K562 (cell line): ENCODE data around the gene ZFAND6. TPM values are rescaled to one million over a fixed set of nuclear protein-coding genes. Genes with fewer than 3 reads are reported as not detected.

ENCODE experiments used
- L3MBTL2 ChIP-seq: fragments of 450-650 bp; IDR thresholded peaks from 2 replicates; pipeline ENCODE4 v1.6.1; 2016; ENCODE audit warnings: mild to moderate bottlenecking, moderate library complexity
- NRF1 ChIP-seq, 2 experiments: fragments of 450-650 bp; IDR thresholded peaks in 1 of 2; conservative IDR thresholded peaks in 1 of 2; 2 replicates each; pipeline ENCODE4 v1.6.1; 2014; ENCODE audit warnings: mild to moderate bottlenecking in 2 of 2
- POLR3A ChIP-seq: IDR thresholded peaks from 2 replicates; pipeline ENCODE4 v1.6.1; 2011; ENCODE audit warnings: borderline replicate concordance, mild to moderate bottlenecking, moderate library complexity; ENCODE audit not compliant: insufficient read length, insufficient read depth; ENCODE audit errors: extremely low read depth
- TAL1 ChIP-seq: fragments of 450-650 bp; IDR thresholded peaks from 2 replicates; pipeline ENCODE4 v1.6.1; 2016; ENCODE audit warnings: mild to moderate bottlenecking
- TCFL5 ChIP-seq: fragments of 250-450 bp; sonication (Bioruptor Pico); conservative IDR thresholded peaks from 2 replicates; pipeline ENCODE4 v1.6.1; 2021; ENCODE audit warnings: mild to moderate bottlenecking, moderate library complexity, matching md5 sums
- TEAD4 ChIP-seq, 2 experiments: sonication (generic) in 1 of 2; formaldehyde crosslinking in 1 of 2; IDR thresholded peaks; 2 replicates each; pipeline versions ENCODE4 v1.6.1 to v1.8.0; 2012 to 2022; ENCODE audit warnings: borderline replicate concordance in 1 of 2, inconsistent platforms in 1 of 2, low read length in 1 of 2, mild to moderate bottlenecking in 1 of 2, missing genetic modification reagents in 1 of 2
- ZNF140 ChIP-seq: fragments of 250-450 bp; sonication (Bioruptor Pico); IDR thresholded peaks from 2 replicates; pipeline ENCODE4 v1.8.0; 2021; ENCODE audit warnings: moderate library complexity, mild to moderate bottlenecking, inconsistent platforms
- ZNF644 ChIP-seq: fragments of 200-800 bp; sonication (Bioruptor generic); IDR thresholded peaks from 2 replicates; pipeline ENCODE4 v1.6.1; 2016; ENCODE audit warnings: low read depth, missing genetic modification characterization, missing compliant biosample characterization
- ZNF785 ChIP-seq: fragments of 250-450 bp; sonication (Bioruptor Pico); IDR thresholded peaks from 2 replicates; pipeline ENCODE4 v1.4.0; 2020; ENCODE audit warnings: mild to moderate bottlenecking
- polyA plus RNA-seq, 8 experiments: library from polyadenylated mRNA; depleted of rRNA in 4 of 8; stranded (reverse) in 5 of 8; unstranded in 3 of 8; fragments of >200 nt; fragmentation: Nextera tagmentation in 2 of 8; fragmentation: Illumina TruSeq in 1 of 8; extraction: Ambion mirVana in 2 of 8; extraction: Trizol in 1 of 8; gene quantifications; 2 replicates each; pipeline versions ENCODE4 v1.2.1 to v1.2.3, GENCODE V29; 2011 to 2014; ENCODE audit warnings: inconsistent platforms in 1 of 8, missing spikeins in 1 of 8
- total RNA-seq, 7 experiments: library from RNA; depleted of rRNA in 6 of 7; stranded (reverse); fragments of >200 nt in 6 of 7; fragmentation: Illumina TruSeq in 2 of 7; extraction: Trizol in 2 of 7; gene quantifications; 2 replicates each; pipeline versions ENCODE4 v1.2.1 to v1.2.3, GENCODE V29; 2011 to 2021; ENCODE audit warnings: low replicate concordance in 1 of 7
- TF ChIP-seq, protein P1 (sequence below): fragments of 450-650 bp; IDR thresholded peaks from 2 replicates; pipeline ENCODE4 v1.6.1; 2016; ENCODE audit warnings: borderline replicate concordance
- TF ChIP-seq, protein P2 (sequence below): fragments of 150-350 bp; IDR thresholded peaks from 2 replicates; pipeline ENCODE4 v1.6.1; 2014; ENCODE audit warnings: low read depth, mild to moderate bottlenecking, low read length, borderline replicate concordance
- TF ChIP-seq, protein P3 (sequence below): fragments of 450-650 bp; formaldehyde crosslinking; IDR thresholded peaks from 2 replicates; pipeline ENCODE4 v1.4.0; 2020; ENCODE audit warnings: mild to moderate bottlenecking
- TF ChIP-seq, protein P4 (sequence below): fragments of 450-650 bp; IDR thresholded peaks from 2 replicates; pipeline ENCODE4 v1.6.1; 2018; ENCODE audit warnings: mild to moderate bottlenecking, low read depth; ENCODE audit not compliant: partially characterized antibody
- TF ChIP-seq, protein P5 (sequence below), 2 experiments: fragments of 450-650 bp; conservative IDR thresholded peaks; 2 replicates each; pipeline ENCODE4 v1.6.1; 2017; ENCODE audit warnings: mild to moderate bottlenecking in 2 of 2, moderate library complexity in 2 of 2

ZFAND6 gene
- total and polyA plus RNA-seq, 9 of the 15 experiments (the other 6 are each of a cell fraction or from before 2014, with no cell fraction given), result 53.9 to 206 (median 88.9) TPM

DNA sequence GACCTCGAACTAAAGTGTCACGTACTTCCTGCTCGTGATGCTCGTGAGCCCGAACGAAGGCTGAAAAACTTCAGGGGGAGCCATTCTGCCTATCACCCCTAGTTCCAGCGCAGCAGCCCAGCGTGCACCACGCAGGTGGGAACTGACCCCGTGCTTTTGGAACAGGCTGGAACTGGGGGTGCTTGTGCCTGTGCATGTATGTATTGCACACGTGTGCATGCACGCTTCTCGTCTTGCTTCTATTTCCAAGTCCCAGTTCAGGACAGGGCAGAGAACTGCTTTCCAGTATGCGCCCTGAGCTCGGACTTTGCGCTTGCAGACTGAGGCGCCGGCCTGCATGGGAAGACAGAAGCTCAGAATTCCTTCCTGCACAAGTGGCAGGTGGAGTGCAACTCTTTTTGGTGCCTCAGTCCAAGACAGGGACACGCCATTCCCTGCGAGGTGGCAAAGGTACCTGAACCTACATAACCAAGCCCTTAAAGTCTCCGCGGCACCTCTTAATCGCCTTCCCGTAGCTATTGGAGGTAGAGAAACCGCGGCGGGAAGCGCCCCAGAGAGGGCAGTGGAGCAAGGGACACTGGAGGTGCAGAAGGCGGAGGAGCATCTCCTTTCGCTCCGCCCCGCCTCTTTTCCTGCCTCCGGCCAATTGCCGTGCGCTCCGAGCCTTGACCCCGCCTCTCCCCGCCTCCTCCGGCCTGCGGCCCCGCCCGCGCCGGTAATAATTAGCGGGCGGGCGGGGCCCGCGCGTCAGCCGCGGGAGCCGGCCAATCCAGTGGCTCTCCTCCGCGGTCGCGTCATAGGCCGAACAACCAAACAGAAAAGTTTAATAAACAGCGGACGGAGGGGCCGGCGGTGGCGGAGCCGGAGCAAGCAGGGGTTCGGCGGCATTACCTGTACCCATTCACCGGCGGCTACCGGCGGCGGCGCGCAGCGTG lies at the start of gene ZFAND6 (continued):
- TF ChIP-seq, protein P1, sequence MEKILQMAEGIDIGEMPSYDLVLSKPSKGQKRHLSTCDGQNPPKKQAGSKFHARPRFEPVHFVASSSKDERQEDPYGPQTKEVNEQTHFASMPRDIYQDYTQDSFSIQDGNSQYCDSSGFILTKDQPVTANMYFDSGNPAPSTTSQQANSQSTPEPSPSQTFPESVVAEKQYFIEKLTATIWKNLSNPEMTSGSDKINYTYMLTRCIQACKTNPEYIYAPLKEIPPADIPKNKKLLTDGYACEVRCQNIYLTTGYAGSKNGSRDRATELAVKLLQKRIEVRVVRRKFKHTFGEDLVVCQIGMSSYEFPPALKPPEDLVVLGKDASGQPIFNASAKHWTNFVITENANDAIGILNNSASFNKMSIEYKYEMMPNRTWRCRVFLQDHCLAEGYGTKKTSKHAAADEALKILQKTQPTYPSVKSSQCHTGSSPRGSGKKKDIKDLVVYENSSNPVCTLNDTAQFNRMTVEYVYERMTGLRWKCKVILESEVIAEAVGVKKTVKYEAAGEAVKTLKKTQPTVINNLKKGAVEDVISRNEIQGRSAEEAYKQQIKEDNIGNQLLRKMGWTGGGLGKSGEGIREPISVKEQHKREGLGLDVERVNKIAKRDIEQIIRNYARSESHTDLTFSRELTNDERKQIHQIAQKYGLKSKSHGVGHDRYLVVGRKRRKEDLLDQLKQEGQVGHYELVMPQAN, result no peak
- TF ChIP-seq ZNF140 (CRISPR knock-in tag) (no peak), POLR3A (no peak), TAL1 (no peak), L3MBTL2 (peak; percentile 63), TEAD4 (IDR thresholded peaks at IDR 0.05; ENCODE audit: low read length) (no peak), TEAD4 (CRISPR knock-in tag; IDR thresholded peaks at IDR 0.05; ENCODE audit: borderline replicate concordance) (no peak), ZNF644 (tag) (no peak), NRF1 (conservative IDR thresholded peaks at IDR 0.05 in 1 of 2, IDR thresholded peaks at IDR 0.05 in 1 of 2) (peak; percentile 86 to 87), TCFL5 (CRISPR knock-in tag) (no peak), ZNF785 (CRISPR knock-in tag) (no peak)
- TF ChIP-seq, protein P2, sequence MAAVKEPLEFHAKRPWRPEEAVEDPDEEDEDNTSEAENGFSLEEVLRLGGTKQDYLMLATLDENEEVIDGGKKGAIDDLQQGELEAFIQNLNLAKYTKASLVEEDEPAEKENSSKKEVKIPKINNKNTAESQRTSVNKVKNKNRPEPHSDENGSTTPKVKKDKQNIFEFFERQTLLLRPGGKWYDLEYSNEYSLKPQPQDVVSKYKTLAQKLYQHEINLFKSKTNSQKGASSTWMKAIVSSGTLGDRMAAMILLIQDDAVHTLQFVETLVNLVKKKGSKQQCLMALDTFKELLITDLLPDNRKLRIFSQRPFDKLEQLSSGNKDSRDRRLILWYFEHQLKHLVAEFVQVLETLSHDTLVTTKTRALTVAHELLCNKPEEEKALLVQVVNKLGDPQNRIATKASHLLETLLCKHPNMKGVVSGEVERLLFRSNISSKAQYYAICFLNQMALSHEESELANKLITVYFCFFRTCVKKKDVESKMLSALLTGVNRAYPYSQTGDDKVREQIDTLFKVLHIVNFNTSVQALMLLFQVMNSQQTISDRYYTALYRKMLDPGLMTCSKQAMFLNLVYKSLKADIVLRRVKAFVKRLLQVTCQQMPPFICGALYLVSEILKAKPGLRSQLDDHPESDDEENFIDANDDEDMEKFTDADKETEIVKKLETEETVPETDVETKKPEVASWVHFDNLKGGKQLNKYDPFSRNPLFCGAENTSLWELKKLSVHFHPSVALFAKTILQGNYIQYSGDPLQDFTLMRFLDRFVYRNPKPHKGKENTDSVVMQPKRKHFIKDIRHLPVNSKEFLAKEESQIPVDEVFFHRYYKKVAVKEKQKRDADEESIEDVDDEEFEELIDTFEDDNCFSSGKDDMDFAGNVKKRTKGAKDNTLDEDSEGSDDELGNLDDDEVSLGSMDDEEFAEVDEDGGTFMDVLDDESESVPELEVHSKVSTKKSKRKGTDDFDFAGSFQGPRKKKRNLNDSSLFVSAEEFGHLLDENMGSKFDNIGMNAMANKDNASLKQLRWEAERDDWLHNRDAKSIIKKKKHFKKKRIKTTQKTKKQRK, result no peak
- TF ChIP-seq, protein P3, sequence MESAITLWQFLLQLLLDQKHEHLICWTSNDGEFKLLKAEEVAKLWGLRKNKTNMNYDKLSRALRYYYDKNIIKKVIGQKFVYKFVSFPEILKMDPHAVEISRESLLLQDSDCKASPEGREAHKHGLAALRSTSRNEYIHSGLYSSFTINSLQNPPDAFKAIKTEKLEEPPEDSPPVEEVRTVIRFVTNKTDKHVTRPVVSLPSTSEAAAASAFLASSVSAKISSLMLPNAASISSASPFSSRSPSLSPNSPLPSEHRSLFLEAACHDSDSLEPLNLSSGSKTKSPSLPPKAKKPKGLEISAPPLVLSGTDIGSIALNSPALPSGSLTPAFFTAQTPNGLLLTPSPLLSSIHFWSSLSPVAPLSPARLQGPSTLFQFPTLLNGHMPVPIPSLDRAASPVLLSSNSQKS (CRISPR knock-in tag), result no peak
- TF ChIP-seq, protein P4, sequence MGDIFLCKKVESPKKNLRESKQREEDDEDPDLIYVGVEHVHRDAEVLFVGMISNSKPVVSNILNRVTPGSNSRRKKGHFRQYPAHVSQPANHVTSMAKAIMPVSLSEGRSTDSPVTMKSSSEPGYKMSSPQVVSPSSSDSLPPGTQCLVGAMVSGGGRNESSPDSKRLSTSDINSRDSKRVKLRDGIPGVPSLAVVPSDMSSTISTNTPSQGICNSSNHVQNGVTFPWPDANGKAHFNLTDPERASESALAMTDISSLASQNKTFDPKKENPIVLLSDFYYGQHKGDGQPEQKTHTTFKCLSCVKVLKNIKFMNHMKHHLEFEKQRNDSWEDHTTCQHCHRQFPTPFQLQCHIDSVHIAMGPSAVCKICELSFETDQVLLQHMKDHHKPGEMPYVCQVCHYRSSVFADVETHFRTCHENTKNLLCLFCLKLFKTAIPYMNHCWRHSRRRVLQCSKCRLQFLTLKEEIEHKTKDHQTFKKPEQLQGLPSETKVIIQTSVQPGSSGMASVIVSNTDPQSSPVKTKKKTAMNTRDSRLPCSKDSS, result no peak
- TF ChIP-seq, protein P5, sequence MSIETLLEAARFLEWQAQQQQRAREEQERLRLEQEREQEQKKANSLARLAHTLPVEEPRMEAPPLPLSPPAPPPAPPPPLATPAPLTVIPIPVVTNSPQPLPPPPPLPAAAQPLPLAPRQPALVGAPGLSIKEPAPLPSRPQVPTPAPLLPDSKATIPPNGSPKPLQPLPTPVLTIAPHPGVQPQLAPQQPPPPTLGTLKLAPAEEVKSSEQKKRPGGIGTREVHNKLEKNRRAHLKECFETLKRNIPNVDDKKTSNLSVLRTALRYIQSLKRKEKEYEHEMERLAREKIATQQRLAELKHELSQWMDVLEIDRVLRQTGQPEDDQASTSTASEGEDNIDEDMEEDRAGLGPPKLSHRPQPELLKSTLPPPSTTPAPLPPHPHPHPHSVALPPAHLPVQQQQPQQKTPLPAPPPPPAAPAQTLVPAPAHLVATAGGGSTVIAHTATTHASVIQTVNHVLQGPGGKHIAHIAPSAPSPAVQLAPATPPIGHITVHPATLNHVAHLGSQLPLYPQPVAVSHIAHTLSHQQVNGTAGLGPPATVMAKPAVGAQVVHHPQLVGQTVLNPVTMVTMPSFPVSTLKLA (conservative IDR thresholded peaks at IDR 0.05), result peak; percentile 42 to 63
